SK-N-SH (cell line): Measurements from ENCODE around the gene ZNF219. TPM values are rescaled to one million over a fixed set of nuclear protein-coding genes. Genes with fewer than 3 reads are reported as not detected.

Experiments used
- CTCF ChIA-PET: fragments of 300-600, 350-600 bp; formaldehyde crosslinking; extraction: SDS; loops from one replicate; lab custom pipeline; 2021; lab: Yijun Ruan, JAX
- POLR2A ChIA-PET: fragments of 350-600 bp; sonication (Branson Sonifier 250); formaldehyde crosslinking; extraction: SDS; loops from one replicate; lab custom pipeline; 2020; ENCODE audit warnings: antibody characterized with exemption, inconsistent platforms; lab: Yijun Ruan, JAX
- DNase-seq: peaks from one replicate; pipeline ENCODE4 v3.0.0; 2012
- H2AFZ ChIP-seq: fragments of 200-600 bp; sonication (generic); 2 replicates; pipeline ENCODE4 v1.8.1; 2016; ENCODE audit warnings: antibody characterized with exemption, mild to moderate bottlenecking, low read depth
- H3F3A ChIP-seq: fragments of 200-600 bp; sonication (generic); replicated peaks from 2 replicates; pipeline ENCODE3; 2016; ENCODE audit warnings: antibody characterized with exemption, mild to moderate bottlenecking; ENCODE audit not compliant: insufficient read depth
- H3K27ac ChIP-seq, 2 experiments: fragments of 200-500 bp in 1 of 2; fragments of 200-600 bp in 1 of 2; sonication (Bioruptor generic) in 1 of 2; sonication (generic), shearing (Covaris generic) in 1 of 2; 2 replicates each; pipeline versions ENCODE4 v1.5.1 to v1.6.1; 2014 to 2016; ENCODE audit warnings: low read depth in 2 of 2, inconsistent platforms in 1 of 2, low read length in 1 of 2, mild to moderate bottlenecking in 1 of 2, mixed read lengths in 1 of 2
- H3K27me3 ChIP-seq: fragments of 200-600 bp; sonication (generic), shearing (Covaris generic); 2 replicates; pipeline ENCODE4 v1.6.1; 2016; ENCODE audit warnings: mixed run types; ENCODE audit not compliant: insufficient read depth
- H3K36me3 ChIP-seq, 2 experiments: fragments of 200-500 bp in 1 of 2; fragments of 200-600 bp in 1 of 2; sonication (Bioruptor generic) in 1 of 2; sonication (generic) in 1 of 2; replicated peaks in 1 of 2; 2 replicates each; pipeline versions ENCODE3 to v1.5.1; 2014 to 2016; ENCODE audit warnings: low read length in 1 of 2, mild to moderate bottlenecking in 1 of 2; ENCODE audit not compliant: insufficient read depth in 2 of 2, control insufficient read depth in 1 of 2
- H3K4me1 ChIP-seq, 2 experiments: fragments of 200-500 bp in 1 of 2; fragments of 200-600 bp in 1 of 2; sonication (Bioruptor generic) in 1 of 2; sonication (generic), shearing (Covaris generic) in 1 of 2; 2 replicates each; pipeline versions ENCODE4 v1.5.1 to v1.6.1; 2014 to 2016; ENCODE audit warnings: low read depth in 1 of 2, low read length in 1 of 2, mixed run types in 1 of 2; ENCODE audit not compliant: insufficient read depth in 2 of 2, control insufficient read depth in 1 of 2
- H3K4me2 ChIP-seq: fragments of 200-600 bp; sonication (generic), shearing (Covaris generic); 2 replicates; pipeline ENCODE4 v1.6.1; 2017; ENCODE audit warnings: mixed run types
- H3K4me3 ChIP-seq, 2 experiments: fragments of 200-500 bp in 1 of 2; fragments of 200-600 bp in 1 of 2; sonication (Bioruptor generic) in 1 of 2; sonication (generic), shearing (Covaris generic) in 1 of 2; 2 replicates each; pipeline versions ENCODE4 v1.5.1 to v1.8.1; 2014 to 2016; ENCODE audit warnings: low read depth in 2 of 2, inconsistent platforms in 1 of 2, low read length in 1 of 2, mild to moderate bottlenecking in 1 of 2, mixed read lengths in 1 of 2, moderate library complexity in 1 of 2
- H3K79me2 ChIP-seq: fragments of 200-600 bp; sonication (generic); 2 replicates; pipeline ENCODE4 v1.8.1; 2017; ENCODE audit warnings: mild to moderate bottlenecking; ENCODE audit not compliant: insufficient read depth
- H3K9ac ChIP-seq: fragments of 200-600 bp; sonication (generic); 2 replicates; pipeline ENCODE4 v1.6.1; 2017; ENCODE audit warnings: mixed run types
- H3K9me2 ChIP-seq: fragments of 200-600 bp; sonication (generic); 2 replicates; pipeline ENCODE4 v1.6.1; 2017; ENCODE audit warnings: mixed run types
- H3K9me3 ChIP-seq: fragments of 200-600 bp; sonication (generic); 2 replicates; pipeline ENCODE4 v1.6.1; 2017; ENCODE audit warnings: mixed run types, mild to moderate bottlenecking, moderate library complexity
- H4K20me1 ChIP-seq: fragments of 200-600 bp; sonication (generic); 2 replicates; pipeline ENCODE4 v1.6.1; 2017; ENCODE audit warnings: mild to moderate bottlenecking, mixed run types; ENCODE audit not compliant: insufficient read depth
- EP300 ChIP-seq, 2 experiments: IDR thresholded peaks; 2 replicates each; pipeline versions ENCODE4 v1.4.0 to v1.6.1; 2012; ENCODE audit warnings: borderline replicate concordance in 1 of 2, low read depth in 1 of 2, low read length in 1 of 2
- FOXM1 ChIP-seq: IDR thresholded peaks from 2 replicates; pipeline ENCODE4 v1.4.0; 2012; ENCODE audit warnings: low read depth, mild to moderate bottlenecking
- IRF3 ChIP-seq: fragments of 150-350 bp; IDR thresholded peaks from 2 replicates; pipeline ENCODE4 v1.6.1; 2016; ENCODE audit warnings: mild to moderate bottlenecking, low read depth, low read length
- RCOR1 ChIP-seq: fragments of 150-350 bp; IDR thresholded peaks from 2 replicates; pipeline ENCODE4 v1.6.1; 2017; ENCODE audit warnings: antibody characterized with exemption, low read length
- REST ChIP-seq: IDR thresholded peaks from 2 replicates; pipeline ENCODE4 v1.6.1; 2012; ENCODE audit warnings: mild to moderate bottlenecking, low read depth, low read length, moderate library complexity
- SIN3A ChIP-seq: IDR thresholded peaks from 2 replicates; pipeline ENCODE4 v1.6.1; 2012; ENCODE audit warnings: low read depth, mild to moderate bottlenecking, low read length, moderate library complexity, borderline replicate concordance
- SMC3 ChIP-seq: IDR thresholded peaks from 2 replicates; pipeline ENCODE4 v1.6.1; 2012; ENCODE audit warnings: low read depth, low read length, improper control_type of control experiment
- TCF12 ChIP-seq: IDR thresholded peaks from 2 replicates; pipeline ENCODE4 v1.4.0; 2012
- YY1 ChIP-seq: IDR thresholded peaks from 2 replicates; pipeline ENCODE4 v1.4.0; 2012; ENCODE audit warnings: low read depth, mild to moderate bottlenecking
- WGBS: methylation state at CpG from one replicate; pipeline ENCODE4 v1.1.6; 2017; ENCODE audit warnings: low lambda C conversion rate; 5-methylcytosine and 5-hydroxymethylcytosine counted together
- polyA plus RNA-seq, 3 experiments: library from polyadenylated mRNA; depleted of rRNA; stranded (reverse); fragments of >200 nt; gene quantifications; 2 replicates each; pipeline ENCODE4 v1.2.3, GENCODE V29; 2012

The ZNF219 gene
- polyA plus RNA-seq, 1 of the 3 experiments (the other 2 are of a cell fraction) = 24.1 TPM

GRCh38 chr14:21058903-21059302, 39.6 kb downstream of the ZNF219 start:
- 88% methylated on average over 4 of the region's 5 CpGs for WGBS
- no peaks in the 10 kb centered on the region for H3K27me3 ChIP-seq
- CTCF ChIA-PET = interaction anchor here (1.0 to 1.5 kb wide), 4 partner anchors 33 to 46 kb away, joined by 3 to 4 read pairs (median 3); no protein-coding TSS in a partner anchor

More at GRCh38 chr14:21058903-21059302, 39.6 kb downstream of the ZNF219 start:
- H3K36me3 ChIP-seq = no peaks in the 10 kb centered on the region
- no peaks in the 10 kb centered on the region for H4K20me1 ChIP-seq
- POLR2A ChIA-PET = no interaction called here
- no peaks in the 10 kb centered on the region for H3K9me3 ChIP-seq
- no peaks in the 10 kb centered on the region for H3K79me2 ChIP-seq
- no peaks in the 10 kb centered on the region for H3K9me2 ChIP-seq
- no peak overlapping the region for H3K9ac ChIP-seq
- TF ChIP-seq RCOR1 = no peak
- TF ChIP-seq SMC3 = no peak
- no peak for TF ChIP-seq YY1
- TF ChIP-seq EP300 (IDR thresholded peaks at IDR 0.05; ENCODE audit: borderline replicate concordance in 1 of 2, low read depth in 1 of 2, low read length in 1 of 2) = no peak
- TF ChIP-seq IRF3 = no peak
- no peak for TF ChIP-seq TCF12
- TF ChIP-seq FOXM1 = no peak
- TF ChIP-seq SIN3A = no peak
- no peak for TF ChIP-seq REST
- no peak for DNase-seq
- no peak overlapping the region for H3K4me2 ChIP-seq
- H3K4me3 ChIP-seq = no peak overlapping the region
- H3F3A ChIP-seq = peaks cover 3% of the 10 kb centered on the region
- peaks cover 0 to 8% of the 10 kb centered on the region in 2 experiments; a peak in 3 of 4 replicates for H3K4me1 ChIP-seq
- no peak overlapping the region for H3K27ac ChIP-seq
- H2AFZ ChIP-seq = no peak overlapping the region
